ENCODE measurements around the gene RAB41. TPM values are rescaled to one million over a fixed set of nuclear protein-coding genes. Genes with fewer than 3 reads are reported as not detected.

RAB41 gene
- total RNA-seq, 2 donors from 2014 or later: not detected

DNA sequence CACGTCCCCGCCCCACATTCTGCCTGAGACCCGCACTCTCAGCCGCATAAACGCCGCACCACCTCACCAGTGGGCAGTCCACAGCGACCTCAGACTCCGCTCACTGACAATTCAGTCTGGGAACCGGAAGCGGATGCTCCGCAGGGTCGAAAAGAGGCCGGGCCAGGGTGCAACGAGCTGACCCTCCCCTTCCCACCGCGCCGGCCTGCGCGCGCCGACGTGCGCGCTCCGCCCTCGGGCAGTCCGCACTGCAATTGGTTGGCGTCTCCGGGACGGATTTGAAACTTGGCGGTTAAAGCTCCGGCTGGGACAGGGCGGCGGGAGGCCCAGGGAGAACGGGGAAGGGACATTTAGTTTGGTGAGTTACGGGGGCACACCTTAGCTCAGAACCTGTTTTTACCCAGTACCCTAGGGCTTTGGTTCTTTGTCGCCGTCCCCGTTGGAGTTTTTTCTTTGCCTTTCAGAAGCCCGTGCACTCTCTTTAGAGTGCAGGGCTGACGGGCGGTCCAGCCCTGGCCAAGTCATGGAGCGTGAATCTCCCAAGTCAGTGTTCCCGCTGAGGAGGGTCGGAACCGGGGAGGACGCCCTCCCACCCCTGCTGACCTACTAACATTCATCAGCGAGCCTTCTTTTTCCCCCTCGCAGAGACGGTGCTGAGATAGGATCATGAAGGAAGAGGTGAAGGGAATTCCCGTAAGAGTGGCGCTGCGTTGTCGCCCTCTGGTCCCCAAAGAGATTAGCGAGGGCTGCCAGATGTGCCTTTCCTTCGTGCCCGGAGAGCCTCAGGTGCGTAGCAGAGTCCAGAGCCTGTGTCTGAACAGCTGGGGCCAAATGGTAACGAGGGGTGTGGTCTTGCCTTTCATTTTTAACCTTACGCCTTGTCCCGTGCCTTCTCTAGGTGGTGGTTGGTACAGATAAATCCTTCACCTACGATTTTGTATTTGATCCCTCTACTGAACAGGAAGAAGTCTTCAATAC is 8.1 kb downstream of the RAB41 start, which contains the start of the genes KIF4A and PDZD11:
TSS of gene KIF4A (plus strand) at position 312 of the 978 bp plus-strand sequence. CDS start at position 667, 355 bp downstream.
TSS of gene PDZD11 (minus strand) at position 135 of the 978 bp plus-strand sequence. CDS start 586 bp downstream, outside the sequence.
- Histone ChIP-seq H3K9ac (ENCODE audit: low read depth in 2 of 2, low read length in 2 of 2) (peak within 1 kb of the TSS; percentile 59 to 60), H3K27ac (no peak within 1 kb of the TSS), H3K36me3 (no peaks in the 10 kb centered on the region), H3K27me3 (no peaks in the 10 kb centered on the region), H3K4me1 (no peaks in the 10 kb centered on the region), H3K4me3 (peak within 1 kb of the TSS; percentile 51), H3K9me3 (no peaks in the 10 kb centered on the region)
- intact Hi-C loops (cut with DNase I): loop anchor here (10.0 kb wide), 1 partner anchor 135 kb away; the partner anchor contains the start of gene GDPD2
- DNase-seq: peak; percentile 84
- TF ChIP-seq, protein P1, sequence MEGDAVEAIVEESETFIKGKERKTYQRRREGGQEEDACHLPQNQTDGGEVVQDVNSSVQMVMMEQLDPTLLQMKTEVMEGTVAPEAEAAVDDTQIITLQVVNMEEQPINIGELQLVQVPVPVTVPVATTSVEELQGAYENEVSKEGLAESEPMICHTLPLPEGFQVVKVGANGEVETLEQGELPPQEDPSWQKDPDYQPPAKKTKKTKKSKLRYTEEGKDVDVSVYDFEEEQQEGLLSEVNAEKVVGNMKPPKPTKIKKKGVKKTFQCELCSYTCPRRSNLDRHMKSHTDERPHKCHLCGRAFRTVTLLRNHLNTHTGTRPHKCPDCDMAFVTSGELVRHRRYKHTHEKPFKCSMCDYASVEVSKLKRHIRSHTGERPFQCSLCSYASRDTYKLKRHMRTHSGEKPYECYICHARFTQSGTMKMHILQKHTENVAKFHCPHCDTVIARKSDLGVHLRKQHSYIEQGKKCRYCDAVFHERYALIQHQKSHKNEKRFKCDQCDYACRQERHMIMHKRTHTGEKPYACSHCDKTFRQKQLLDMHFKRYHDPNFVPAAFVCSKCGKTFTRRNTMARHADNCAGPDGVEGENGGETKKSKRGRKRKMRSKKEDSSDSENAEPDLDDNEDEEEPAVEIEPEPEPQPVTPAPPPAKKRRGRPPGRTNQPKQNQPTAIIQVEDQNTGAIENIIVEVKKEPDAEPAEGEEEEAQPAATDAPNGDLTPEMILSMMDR (IDR thresholded peaks at IDR 0.05): no peak

DNA sequence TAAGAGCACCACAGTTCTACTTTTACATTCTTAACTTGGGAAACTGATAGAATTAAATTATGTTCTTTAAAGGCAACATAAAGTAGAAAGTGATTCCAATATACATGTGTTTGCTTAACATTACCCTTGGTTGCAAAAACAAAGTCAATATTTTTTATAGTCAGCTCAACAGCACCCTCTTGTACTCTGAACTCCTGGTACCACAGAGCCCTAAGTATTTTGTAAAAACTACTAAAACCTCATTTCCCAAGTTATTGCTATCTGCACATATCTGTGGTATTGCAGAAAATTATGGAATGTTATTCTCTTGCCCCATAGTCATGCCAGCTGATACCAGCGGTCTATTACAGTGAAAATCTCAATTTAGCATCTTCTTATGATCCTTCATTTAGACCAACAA is 10.8 kb downstream of the RAB41 start:
- TF ChIP-seq, protein P1 (IDR thresholded peaks at IDR 0.05): no peak
- no peak overlapping the region for H3K27ac ChIP-seq
- no peaks in the 10 kb centered on the region for H3K4me1 ChIP-seq
- no peak overlapping the region for H3K9ac ChIP-seq (ENCODE audit: low read depth in 2 of 2, low read length in 2 of 2)
- H3K9me3 ChIP-seq: no peaks in the 10 kb centered on the region
- DNase-seq: no peak
- no peak overlapping the region for H3K4me3 ChIP-seq
- H3K36me3 ChIP-seq: no peaks in the 10 kb centered on the region
- intact Hi-C loops (cut with DNase I): loop anchor here (10.0 kb wide), 1 partner anchor 132 kb away; the partner anchor contains the start of gene GDPD2
- no peaks in the 10 kb centered on the region for H3K27me3 ChIP-seq

DNA sequence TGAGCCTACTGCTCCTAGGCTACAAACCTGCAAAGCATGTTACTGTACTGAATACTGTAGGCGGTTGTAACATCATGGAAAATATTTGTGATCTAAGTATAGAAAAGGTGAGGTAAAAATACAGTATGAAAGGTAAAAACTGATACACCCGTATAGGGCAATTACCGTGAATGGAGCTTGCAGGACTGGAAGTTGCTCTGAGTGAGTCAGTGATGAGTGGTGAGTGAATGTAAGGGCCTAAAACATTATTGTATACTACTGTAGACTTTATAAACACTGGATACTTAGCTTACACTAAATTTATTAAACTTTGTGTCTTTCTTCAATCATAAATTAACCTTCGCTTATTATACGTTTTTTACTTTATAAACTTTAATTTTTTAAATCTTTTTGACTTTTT is 11.6 kb downstream of the RAB41 start:
- no peak for DNase-seq
- Histone ChIP-seq H3K9me3 (no peaks in the 10 kb centered on the region), H3K36me3 (no peaks in the 10 kb centered on the region), H3K27ac (no peak overlapping the region), H3K27me3 (no peaks in the 10 kb centered on the region), H3K9ac (ENCODE audit: low read depth in 2 of 2, low read length in 2 of 2) (no peak overlapping the region), H3K4me1 (no peaks in the 10 kb centered on the region), H3K4me3 (no peak overlapping the region)
- intact Hi-C loops (cut with DNase I): loop anchor here (10.0 kb wide), 1 partner anchor 131 kb away; the partner anchor contains the start of gene GDPD2
- TF ChIP-seq, protein P1 (IDR thresholded peaks at IDR 0.05): no peak

DNA sequence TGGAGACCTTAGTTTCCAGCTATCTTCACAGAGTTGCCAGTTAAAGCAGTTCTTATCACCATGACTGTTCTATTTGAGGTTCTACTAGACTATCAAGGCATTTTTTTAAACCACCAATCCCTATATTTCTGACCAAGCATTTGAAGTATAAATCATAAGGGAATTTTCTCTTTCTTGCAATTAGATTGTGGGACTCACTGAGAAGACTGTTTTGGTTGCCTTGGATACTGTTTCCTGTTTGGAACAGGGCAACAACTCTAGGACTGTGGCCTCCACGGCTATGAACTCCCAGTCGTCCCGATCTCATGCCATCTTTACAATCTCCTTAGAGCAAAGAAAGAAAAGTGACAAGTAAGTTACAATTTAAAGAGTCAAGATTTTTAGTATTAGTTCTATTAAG is 19.7 kb downstream of the RAB41 start:
- no peak overlapping the region for H3K9ac ChIP-seq (ENCODE audit: low read depth in 2 of 2, low read length in 2 of 2)
- H3K36me3 ChIP-seq: no peaks in the 10 kb centered on the region
- H3K4me3 ChIP-seq: no peak overlapping the region
- no peaks in the 10 kb centered on the region for H3K4me1 ChIP-seq
- H3K27ac ChIP-seq: no peak overlapping the region
- no peak for DNase-seq
- intact Hi-C loops (cut with DNase I): no loop called here
- TF ChIP-seq, protein P1 (IDR thresholded peaks at IDR 0.05): no peak
- H3K27me3 ChIP-seq: no peaks in the 10 kb centered on the region
- no peaks in the 10 kb centered on the region for H3K9me3 ChIP-seq

DNA sequence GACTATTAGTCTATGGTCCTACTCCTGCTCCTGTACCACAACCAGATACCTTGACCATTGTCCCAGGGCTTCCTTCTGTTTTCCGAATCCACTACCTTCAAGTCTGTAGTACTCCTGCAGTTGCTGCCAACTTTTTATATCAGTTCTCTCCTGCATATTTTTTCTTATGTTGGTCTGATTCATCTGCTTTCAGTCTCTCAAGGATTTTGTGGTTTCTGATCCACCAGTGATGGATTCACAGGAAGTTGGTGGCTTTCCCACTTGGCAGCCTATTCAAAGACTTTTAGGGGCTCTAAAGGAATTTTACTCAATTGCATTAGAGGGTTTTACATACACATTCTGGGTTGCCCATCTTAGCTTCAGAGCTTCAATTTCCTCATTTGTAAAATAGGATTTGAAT is 31.5 kb downstream of the RAB41 start:
- Histone ChIP-seq H3K27ac (no peak overlapping the region), H3K9me3 (no peaks in the 10 kb centered on the region), H3K9ac (ENCODE audit: low read depth in 2 of 2, low read length in 2 of 2) (no peak overlapping the region), H3K4me3 (no peak overlapping the region), H3K27me3 (no peaks in the 10 kb centered on the region), H3K36me3 (no peaks in the 10 kb centered on the region), H3K4me1 (no peaks in the 10 kb centered on the region)
- DNase-seq: no peak
- intact Hi-C loops (cut with DNase I): no loop called here
- TF ChIP-seq, protein P1 (IDR thresholded peaks at IDR 0.05): no peak
